GM21515 (cell line): Measurements from ENCODE around the gene HAPLN3.

Experiments used
- ATAC-seq: cut with Tn5 transposase; IDR thresholded peaks from one replicate; pipeline ENCODE4 v1.9.1; 2021; ENCODE audit not compliant: unreplicated experiment

HAPLN3 gene

DNA sequence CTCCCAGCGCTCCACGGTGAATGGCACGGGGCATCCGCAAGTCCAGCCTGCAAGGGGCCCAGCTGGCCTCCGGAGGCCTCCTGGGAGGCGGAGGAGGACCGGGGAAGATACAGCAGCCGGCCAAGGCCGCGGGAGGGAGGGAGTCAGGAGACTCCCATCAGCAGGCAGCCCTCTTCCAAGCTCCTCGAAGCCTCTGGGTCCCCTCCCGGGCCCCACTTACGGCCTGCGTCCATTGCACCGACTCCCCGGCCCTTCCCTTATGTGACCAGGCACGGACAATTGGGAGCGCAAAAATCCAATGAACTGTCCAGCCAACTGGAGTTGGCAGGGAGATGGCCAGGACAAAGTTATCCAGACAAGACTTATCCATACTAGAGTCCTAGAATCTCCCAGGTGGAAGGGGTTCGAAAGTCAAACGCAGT lies 17.2 kb upstream of the HAPLN3 start:
- ATAC-seq: no peak

DNA sequence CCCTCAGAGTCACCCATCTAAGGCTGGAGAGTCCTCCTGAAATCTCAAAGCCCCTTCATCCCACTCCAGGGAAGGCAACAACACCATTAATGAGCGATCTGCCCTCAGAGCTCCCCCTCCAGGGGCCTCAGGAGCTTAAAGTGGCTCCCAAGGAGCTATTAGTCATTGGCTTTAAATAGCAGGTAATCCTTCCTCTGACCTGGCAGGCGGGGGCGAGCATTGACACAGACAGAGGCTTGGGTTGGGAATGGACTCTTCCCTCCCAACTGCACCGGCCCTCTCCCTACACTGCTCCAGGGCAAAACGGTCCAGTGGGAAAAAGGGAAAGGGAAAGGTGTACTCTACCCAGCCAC lies 16.4 kb upstream of the HAPLN3 start:
- ATAC-seq: no peak

DNA sequence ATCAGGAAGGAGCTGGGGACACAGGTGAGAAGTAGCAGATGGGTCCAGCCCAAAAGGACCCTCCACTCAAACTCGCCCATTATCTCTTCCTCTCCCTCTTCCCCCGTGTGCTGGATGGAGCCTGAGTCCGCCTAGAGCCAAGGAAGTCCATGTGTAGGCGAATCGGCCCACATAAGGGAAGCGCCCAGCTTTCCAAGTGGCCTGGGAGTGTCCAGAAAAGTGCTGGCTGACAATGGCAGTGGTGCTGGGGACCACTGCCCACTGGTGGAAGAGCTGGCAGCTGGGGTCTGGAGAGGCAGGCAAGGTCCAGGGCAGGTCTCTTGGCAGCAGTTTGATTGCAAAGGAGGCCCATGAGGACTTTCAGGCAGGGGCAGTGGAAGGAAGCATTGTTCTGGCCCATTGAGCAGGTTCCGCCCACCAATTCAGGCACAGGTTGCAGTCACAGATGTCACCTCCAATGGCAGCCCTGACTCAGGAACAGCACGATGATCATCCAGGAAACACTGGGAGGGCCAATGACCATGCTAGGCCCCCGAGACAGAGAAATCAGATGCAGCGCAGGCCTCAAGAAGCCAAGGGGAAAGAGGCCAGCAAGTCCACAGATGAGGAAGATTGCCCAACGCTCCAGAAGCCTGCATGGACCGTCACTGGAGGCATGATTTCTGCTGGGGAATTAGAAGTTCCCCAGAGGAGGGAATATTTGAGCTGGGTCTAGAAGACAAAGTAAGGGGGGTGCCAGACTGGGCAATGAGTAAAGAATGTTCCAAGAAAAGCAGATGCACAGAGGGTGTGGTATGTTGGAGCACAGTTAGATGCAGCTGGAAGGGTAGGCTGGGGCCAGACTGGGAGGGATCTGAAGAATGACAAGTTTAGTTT lies 14.8 kb upstream of the HAPLN3 start:
- no peak for ATAC-seq

DNA sequence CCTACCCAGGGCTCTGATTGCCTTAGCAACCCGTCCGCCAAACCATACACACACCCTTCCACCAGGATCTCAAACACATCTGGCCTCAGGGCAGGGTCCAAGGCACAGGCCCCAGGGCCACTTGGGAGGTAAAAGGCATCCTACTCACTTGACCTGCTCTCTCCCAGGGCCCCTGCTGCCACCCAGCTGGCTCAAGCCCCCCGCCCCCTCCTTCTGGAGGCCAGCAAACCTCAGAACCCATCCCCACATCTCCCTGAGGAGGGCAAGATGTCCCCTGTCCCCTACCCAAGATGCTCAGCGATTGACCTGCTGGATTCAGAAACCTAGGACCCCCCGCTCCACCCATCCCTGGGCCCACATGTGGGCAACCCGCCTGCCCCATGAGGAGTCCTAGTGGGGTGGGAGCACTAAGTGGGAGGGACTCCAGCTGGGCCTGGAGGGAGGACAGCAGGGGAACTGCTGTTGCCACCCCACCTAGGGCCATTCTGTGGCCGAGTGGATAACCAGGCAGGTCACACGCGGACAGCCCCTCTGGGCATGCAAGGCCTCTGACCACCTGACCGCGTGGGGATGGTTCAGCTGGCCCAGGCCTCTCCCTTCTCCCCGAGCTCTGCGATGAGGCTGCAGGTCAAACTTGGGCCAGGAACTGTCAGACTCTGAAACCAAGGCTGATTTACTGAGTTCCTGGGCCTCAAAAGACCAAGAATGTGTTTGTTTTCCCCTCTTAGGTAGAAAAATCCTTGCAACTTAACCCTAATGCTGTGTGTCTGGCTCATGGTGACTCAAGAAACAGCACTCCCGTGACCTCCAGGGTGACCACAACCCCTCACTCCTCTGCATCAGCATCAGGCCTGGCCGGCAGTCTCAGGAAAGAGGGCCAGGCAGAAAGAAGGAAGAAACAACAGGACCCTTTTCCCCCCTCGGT lies 13.6 kb upstream of the HAPLN3 start:
- ATAC-seq: no peak

DNA sequence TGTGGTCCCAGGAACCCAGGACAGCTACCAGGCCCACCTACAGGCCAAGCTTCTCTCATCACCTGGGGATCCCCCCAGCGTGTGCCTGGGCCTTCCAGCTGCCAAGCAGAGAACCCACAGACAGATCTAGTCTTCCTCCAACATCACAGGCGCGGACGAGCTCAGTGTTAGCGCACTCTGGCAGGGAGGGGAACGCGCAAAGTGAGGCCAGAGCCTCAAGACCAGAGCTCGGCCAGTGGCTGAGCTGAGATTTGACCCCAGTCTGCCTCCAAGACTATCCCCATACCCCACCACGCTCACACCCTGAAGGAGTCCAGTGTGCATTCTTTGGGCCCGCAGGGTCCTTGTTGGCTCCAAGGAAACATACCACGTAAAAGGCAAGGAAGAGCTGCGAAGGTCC lies 12.8 kb upstream of the HAPLN3 start:
- no peak for ATAC-seq

DNA sequence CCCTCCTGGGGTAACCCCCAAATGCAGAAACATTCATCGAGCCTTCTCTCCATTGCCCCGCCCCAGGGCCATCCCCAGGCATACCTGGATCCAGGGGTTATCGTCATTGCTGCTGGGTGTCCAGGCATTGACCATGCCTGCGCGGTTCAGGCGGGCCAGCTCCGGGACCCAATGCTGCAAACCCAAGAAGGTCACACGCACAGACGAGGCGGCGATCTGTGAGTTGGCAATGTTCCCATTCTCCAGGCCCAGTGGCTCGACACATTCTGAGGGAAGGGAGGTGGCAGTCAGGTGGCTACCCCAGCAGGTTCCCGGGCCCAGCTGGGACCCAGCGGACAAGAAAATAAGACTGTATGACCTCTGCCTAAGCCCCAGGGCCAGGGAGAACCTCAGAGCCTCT lies 11.8 kb upstream of the HAPLN3 start:
- no peak for ATAC-seq

DNA sequence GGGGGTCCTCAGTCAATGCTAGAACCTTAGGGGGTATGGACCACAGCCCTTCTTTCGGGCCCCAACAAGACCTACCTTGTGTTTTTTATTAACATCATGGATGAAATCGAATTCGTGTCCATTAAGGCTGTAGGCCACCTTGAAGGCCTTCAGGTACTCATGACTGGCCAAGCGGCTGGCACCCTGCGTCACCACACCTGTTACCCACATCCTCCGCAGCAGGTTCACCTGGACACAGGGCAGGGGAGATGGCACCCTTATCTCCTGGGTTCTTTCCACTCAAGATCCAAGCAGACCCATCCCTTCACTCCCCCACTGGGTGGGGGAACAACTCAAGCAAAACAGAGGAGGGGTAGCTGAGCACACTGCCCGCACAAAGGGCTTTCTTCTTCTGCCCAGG lies 11.2 kb upstream of the HAPLN3 start:
- no peak for ATAC-seq

DNA sequence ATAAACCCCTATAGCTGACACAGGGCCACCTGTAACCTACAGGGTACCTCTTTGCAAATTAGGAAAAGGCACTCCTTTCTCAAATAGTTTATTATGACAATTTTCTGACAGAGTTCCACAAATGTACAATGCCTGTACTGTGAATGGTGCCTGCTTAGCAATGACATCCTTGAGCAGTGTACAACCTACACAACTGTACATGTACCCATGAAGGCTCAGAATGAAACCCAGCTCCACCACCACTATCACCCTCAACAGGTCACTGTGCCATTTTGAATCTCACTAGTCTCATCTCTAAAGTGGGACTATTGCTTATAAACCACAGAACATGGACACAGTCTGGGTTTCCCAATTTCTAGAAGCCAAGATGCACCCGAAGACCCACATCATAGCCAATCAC lies 10.8 kb upstream of the HAPLN3 start:
- no peak for ATAC-seq

DNA sequence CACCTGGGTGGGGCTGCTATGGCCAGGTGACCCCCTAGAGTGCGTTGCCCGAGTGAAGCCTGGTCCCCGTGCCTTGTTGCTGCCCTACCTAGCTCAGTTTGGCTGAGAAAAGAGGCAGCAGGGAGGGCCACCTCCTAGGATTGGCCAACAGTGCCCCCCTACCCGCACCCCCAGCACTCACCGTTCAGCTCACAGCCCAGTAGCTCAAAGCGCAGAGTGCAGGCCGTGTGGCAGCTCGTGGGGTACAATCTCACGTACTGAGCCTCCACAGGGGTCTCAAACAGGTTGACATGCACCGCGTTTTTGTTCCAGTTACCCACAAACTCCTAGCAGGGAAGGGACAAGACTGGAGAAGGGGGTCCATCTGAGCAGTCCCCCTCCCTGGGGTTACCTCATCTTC lies 10.2 kb upstream of the HAPLN3 start:
- ATAC-seq: no peak

DNA sequence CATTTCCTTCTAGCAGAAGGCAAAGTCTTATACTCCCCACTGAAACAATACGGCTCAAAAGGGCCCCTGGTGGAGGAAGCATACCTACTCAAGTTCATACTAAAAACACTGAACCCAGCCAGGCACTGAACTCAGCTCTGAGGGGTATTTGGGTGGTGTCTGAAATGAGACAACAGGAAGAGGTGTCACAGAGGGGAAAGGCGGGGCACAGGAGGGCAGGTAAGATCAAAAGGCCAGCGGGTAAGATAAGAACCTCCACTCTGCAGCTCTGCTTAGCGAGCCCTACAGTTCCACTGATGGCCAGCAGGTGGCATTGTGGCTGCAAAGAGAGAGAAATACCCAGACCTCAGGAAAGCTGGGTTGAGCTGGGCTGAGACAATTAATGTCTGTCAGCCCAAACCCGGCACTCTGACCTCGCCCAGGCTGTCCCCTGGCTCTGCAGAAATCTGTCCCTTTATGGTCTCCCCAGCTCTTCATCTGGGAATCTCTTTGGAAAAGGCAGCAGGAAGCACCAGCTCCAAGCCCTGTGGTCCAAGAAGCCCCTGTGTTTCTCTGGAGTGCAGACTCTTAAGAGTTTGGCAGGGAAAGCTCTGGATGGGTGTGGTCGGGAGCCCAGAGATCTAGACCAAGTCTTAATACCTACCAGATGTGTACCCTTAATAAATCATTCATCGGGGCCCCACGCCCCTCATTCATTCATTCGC lies 9.4 kb upstream of the HAPLN3 start:
- ATAC-seq: peak; percentile 73

DNA sequence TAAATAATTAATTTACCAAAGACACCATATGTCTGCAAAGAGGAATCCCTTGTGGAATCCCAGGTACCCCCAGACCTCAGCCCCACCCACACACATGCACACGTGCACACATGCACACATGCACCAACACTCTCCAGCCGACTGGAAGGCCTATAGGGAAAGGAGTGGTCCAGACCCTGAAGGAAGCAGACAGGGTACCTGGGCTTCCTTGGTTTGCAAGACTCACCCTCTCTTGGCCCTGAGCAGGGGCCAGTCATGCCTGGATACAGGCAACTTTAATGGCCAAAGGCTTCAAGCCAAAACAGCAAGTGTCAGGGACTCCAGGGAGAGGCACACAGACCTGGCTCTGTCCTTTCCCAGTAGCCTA lies 8.9 kb upstream of the HAPLN3 start:
- no peak for ATAC-seq

DNA sequence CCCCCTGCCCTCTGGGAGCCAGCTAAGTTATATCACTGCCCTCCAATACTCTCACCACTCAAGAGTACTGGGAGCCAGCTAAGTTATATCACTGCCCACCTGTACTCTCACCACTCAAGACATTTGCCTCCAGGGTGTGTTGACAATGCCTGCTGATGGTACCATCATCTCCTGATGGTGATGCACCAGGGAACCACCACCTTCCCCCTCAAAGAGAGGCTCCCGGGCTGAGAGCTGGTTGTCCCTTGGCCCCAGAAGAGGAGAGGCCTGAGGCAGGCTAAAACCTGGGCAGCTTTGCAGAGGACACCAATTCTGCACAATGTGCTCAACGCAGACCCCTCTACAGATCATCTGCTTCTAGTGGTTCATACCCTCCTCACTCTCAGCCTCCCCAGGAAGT lies 7.5 kb upstream of the HAPLN3 start:
- no peak for ATAC-seq

DNA sequence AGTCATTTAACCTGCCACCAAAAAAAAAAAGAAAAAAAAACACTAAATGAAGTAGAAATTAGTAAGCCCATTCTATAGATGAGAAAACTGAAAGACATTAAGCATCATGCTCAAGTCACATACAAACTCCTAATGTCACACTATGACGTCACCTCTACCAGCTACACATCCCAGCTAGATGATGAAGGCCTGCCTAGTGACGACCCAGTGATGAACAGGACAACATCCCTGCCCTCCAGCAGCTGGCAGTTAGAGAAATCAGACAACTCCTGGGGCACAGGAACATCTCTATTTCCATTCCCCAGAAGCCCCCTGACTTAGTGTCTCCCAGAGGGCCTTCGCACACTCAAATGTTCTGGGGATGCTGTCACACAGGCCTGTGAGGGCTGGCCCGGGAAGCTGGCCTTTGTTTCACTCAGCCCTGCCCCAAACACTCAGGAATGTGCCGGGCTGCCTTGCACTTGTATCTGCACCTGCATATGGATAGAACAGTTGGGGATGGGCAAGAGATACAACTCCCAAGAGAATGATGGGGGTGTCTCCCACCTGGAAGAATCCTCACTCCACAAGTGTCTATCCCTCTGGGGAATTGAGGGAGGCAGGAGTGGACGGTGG lies 7.0 kb upstream of the HAPLN3 start:
- ATAC-seq: no peak

DNA sequence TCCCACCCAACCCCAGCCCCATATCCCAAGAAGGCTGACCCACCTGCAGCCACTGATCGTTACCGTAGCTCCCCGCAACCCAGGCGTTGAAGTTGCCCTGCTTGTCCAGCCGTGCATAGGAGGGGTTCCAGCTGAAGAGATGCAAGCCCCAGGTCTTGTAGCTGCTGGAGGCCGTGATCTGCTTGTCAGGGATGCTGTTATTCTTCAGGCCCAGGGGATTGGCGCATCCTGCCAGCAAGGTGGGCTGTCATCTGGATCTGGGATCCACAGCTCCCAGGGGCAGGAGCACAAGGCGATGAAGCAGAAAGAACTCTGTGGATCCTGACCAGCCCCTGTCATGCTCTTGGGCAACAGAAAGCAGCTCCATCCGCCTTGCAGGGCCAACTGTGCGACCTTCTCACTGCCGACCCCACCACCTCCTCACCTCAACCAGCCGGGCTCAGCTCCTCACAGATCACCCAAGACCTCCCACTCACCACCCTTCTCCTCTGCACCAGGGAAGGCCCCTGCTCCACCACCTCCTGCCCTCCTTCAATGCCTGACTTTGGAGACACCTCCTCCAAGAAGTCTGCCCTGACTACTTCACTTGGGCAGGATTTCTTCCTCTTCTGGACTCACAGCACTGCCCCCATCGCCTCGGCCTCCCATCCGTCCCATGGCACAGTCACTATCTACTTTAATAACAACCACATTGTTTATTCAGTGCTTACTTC lies 6.3 kb upstream of the HAPLN3 start:
- no peak for ATAC-seq

DNA sequence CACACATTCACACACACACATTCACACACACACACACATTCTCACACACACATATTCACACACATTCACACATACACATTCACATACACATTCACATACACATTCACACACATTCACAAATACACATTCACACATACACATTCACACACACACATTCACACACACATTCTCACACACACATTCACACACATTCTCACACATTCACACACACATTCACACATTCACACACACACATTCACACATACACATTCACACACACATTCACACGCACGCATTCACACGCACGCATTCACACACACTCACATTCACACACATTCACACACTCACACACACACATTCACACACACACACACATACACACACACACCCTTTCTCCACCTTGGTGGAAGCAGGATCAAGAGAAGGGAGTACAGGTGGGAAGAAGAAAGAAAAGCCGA lies 5.7 kb upstream of the HAPLN3 start:
- no peak for ATAC-seq

DNA sequence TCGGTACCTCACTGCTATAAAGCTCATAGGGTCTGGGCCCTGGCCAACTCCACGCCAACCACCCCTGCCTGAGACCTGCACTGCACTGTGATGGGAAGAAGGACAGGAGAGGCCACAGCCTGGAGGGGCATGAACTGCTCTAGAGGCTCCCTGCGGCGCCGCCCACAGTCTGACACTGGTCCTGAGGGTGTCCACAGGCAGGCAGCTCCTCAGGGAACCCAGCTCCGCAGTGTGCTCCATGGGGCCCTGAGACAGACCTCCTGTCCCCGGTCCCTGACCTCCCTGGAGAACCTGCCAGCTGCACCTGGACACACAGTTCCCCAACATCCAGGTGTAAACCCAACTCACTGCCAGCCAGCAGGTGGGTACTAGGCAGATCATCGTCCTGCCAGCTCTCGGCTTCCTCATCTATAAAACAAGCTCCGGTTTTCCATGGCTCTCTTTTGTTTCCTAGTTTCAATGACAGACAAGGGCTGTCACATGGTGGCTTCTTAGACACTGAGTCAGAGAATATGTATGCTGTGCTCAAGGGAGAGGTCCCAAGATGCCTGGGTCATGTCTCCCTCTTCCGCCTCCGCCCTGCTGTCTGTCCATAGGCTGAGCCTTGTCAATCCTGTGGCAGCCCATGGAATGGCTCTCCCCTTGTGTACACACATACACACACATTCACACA lies 5.1 kb upstream of the HAPLN3 start:
- no peak for ATAC-seq

DNA sequence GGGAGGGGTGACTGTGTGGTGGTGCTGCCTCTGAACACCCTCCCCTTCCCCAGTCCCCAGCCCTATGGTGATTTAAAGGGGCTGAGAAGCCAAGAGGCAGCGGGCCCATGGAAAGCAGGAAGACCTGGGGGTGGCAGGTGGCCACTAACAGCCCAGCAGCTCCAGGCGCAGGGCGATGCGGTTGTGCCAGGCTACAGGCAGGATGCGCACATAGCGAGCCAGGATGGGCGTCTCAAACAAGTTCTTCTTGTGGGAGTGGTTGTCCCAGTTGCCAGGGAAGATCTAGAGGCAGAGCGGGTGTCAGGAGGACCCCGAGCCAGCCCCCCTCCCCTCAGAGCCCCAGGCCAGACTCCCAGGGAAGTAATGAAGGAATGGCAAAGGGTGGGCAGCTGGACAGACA lies 3.9 kb upstream of the HAPLN3 start:
- ATAC-seq: no peak

DNA sequence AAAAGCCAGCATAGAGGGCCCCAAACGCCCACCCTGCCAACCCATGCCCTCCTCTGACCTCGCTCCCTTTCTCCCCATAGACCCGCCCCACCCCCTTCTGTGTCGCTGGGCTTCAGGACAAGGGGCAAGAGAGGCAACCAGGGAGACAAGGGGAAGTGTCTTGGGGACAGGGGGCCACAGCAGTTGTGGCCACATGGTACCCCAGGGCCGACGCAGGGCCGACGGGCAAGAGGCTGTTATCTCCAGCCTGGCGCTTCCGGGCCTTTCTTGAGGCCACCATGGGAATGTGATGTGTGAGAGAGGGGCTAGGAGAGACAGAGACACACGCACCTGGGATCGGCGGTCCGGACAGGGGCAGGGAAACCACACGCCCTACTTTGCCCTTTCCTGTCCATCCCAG lies 3.4 kb upstream of the HAPLN3 start:
- no peak for ATAC-seq

DNA sequence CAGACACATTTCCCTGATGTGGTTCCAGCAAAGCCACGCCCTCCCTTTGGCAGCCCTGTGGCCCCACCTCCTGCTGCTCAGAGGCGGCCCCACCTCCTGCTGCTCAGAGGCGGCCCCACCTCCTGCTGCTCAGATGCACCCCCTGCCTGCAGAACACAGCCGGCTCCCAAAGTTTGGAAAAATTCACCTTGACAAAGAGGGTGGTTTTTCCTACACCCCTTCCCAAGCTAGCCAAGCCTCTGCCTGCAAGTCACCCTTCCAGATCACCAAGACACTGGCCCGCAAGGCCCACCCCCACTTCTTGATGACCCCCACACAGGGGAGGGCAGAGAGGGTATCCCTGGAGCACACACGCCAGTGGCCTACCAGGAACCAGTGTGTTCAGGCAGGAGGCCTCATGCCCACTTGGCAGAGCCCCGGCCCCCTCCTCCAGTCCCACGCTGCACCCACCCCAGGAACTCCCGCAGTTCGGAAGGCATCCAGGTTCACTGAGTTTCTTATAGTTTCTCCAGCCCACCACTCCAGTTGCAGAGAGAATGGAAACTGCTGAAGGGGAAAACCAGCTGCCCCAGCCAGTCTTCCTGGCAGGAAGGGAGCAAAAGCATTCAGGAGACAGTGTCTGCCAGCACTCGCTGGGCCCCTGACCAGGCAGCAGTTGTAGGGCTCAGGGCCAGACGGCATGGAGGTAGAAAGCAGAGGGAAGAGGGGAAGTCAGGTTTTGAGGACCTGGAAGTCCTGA lies 2.3 kb upstream of the HAPLN3 start:
- ATAC-seq: no peak
